Measurements from ENCODE around the gene SLC25A44. TPM values are rescaled to one million over a fixed set of nuclear protein-coding genes. Genes with fewer than 3 reads are reported as not detected.

The SLC25A44 gene
- total RNA-seq, 4 donors from 2014 or later, result 7.9 to 22.3 (median 13.1) TPM

DNA sequence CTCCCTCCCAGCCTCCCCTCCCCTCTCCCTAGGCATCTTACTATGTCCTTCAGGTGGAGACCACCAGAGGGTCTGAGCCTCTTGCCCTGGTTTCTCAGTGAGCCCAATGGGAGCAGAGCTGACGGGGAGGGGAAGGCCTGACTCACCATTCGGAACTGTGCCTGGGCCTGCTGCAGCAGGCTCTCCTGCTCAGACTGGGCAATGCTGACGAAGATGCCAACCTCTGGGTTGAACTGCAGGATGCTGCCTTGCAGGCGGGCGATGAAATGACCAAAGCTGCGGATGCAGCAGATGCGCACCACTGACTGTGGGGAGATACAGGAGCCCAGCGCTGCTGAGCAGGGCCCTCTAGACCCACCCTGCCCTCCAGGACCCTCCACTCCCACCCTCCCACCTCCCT lies 65.0 kb downstream of the SLC25A44 start:
- no peak for TF ChIP-seq CTCF (IDR thresholded peaks at IDR 0.05; ENCODE audit: low read depth)

GRCh38 chr1:156259805-156260204 lies 65.9 kb downstream of the SLC25A44 start:
- no peak for TF ChIP-seq CTCF (IDR thresholded peaks at IDR 0.05; ENCODE audit: low read depth)

GRCh38 chr1:156260896-156261295 lies 67.0 kb downstream of the SLC25A44 start:
- no peak for TF ChIP-seq CTCF (IDR thresholded peaks at IDR 0.05; ENCODE audit: low read depth)

Small RNA genes within 50 kb of the gene (small RNA-seq; reads per million reads assigned to genes)
- gene RF00568, result not detected

Other genes with a start within 250 kb of the SLC25A44 start
- gene ARHGEF2, start 215.6 kb upstream of the SLC25A44 start, total RNA-seq, result 100 to 1,000 TPM in 3 of 4 donors, 10 to 100 TPM in 1; 77.9 to 143 (median 131) TPM
- 100 to 1,000 TPM; 117 to 238 (median 185) TPM for gene SSR2, start 173.2 kb upstream of the SLC25A44 start, total RNA-seq
- gene UBQLN4, start 140.3 kb upstream of the SLC25A44 start, total RNA-seq, result 10 to 100 TPM; 15.1 to 16.5 (median 16.2) TPM
- gene LAMTOR2, start 139.3 kb upstream of the SLC25A44 start, total RNA-seq, result 10 to 100 TPM; 51.7 to 80.1 (median 66.9) TPM
- gene RAB25, start 132.9 kb upstream of the SLC25A44 start, total RNA-seq, result not detected
- gene MEX3A, start 111.6 kb upstream of the SLC25A44 start, total RNA-seq, result under 1 TPM; 0.17 to 0.57 (median 0.27) TPM
- 100 to 1,000 TPM; 210 to 349 (median 281) TPM for gene LMNA, start 79.4 kb upstream of the SLC25A44 start, total RNA-seq
- gene SEMA4A, start 40.5 kb upstream of the SLC25A44 start, total RNA-seq, result 1 to 10 TPM; 2.6 to 3.4 (median 3.0) TPM
- gene PMF1, start 18.9 kb downstream of the SLC25A44 start, total RNA-seq, result 10 to 100 TPM; 36.3 to 51.2 (median 41.0) TPM
- gene BGLAP, start 48.1 kb downstream of the SLC25A44 start, total RNA-seq, result under 1 TPM in 2 of 4 donors, not detected in 2; 0.68 to 0.94 TPM
- gene PAQR6, start 54.0 kb downstream of the SLC25A44 start, total RNA-seq, result 1 to 10 TPM in 2 of 4 donors, under 1 TPM in 1, not detected in 1; 0.66 to 1.5 (median 1.0) TPM
- 10 to 100 TPM; 26.6 to 48.6 (median 37.3) TPM for gene SMG5, start 88.7 kb downstream of the SLC25A44 start, total RNA-seq
- gene TMEM79, start 90.2 kb downstream of the SLC25A44 start, total RNA-seq, result 1 to 10 TPM in 3 of 4 donors, not detected in 1; 1.0 to 2.3 (median 2.2) TPM
- gene GLMP, start 101.6 kb downstream of the SLC25A44 start, total RNA-seq, result 10 to 100 TPM; 34.9 to 84.3 (median 48.3) TPM
- gene VHLL, start 105.2 kb downstream of the SLC25A44 start, total RNA-seq, result not detected
- gene CCT3, start 144.2 kb downstream of the SLC25A44 start, total RNA-seq, result 100 to 1,000 TPM; 125 to 195 (median 140) TPM
- not detected for gene TSACC, start 144.4 kb downstream of the SLC25A44 start, total RNA-seq
- not detected for gene RHBG, start 175.1 kb downstream of the SLC25A44 start, total RNA-seq

All from subcutaneous adipose tissue (tissue), 4 donors.